ENCODE measurements around the gene CDK15. TPM values are rescaled to one million over a fixed set of nuclear protein-coding genes. Genes with fewer than 3 reads are reported as not detected.

Gene CDK15
- total RNA-seq, 5 donors from 2014 or later (not counting 1 experiment from before 2014, with no cell fraction given), result not detected

DNA sequence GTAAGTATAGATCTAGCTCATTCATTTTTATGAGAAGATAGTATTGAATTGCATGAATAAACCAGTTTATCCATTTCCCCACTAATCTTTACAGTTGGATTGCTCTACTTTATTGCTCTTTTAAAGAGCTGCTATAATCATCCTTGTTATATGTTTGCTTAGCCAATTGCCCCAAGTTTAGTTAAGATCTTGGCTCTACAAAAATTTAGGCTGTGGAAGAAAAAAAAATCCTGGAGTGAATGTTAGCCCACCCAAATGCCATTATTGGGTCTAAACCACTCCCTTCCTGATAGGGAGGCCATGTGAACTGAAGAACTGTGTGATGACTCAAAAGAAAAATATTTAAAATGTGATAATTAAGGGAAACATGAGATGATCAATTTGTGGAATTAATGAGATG is 28.5 kb upstream of the CDK15 start:
- Mint-ChIP-seq H3K27ac (no peak overlapping the region), H3K27me3 (no peaks in the 10 kb centered on the region), H3K36me3 (peaks cover 6% of the 10 kb centered on the region), H3K4me1 (peaks cover 21 to 33% (median 24%) of the 10 kb centered on the region in 3 donors), H3K4me3 (no peak overlapping the region), H3K9me3 (no peaks in the 10 kb centered on the region)
- Histone ChIP-seq H3K27me3 (replicated peaks in 1 of 2; ENCODE audit: control insufficient read depth in 2 of 2, extremely low read depth in 1 of 2, insufficient read depth in 2 of 2, low read length in 1 of 2) (no peaks in the 10 kb centered on the region), H3K27ac (ENCODE audit: low read length) (no peak overlapping the region), H3K9me3 (no peaks in the 10 kb centered on the region), H3K4me3 (ENCODE audit: control insufficient read depth in 1 of 2, extremely low read depth in 1 of 2, low read length in 1 of 2) (no peak overlapping the region), H3K36me3 (ENCODE audit: control insufficient read depth in 2 of 2, extremely low read depth in 1 of 2, insufficient read depth in 1 of 2, low read length in 1 of 2) (no peaks in the 10 kb centered on the region), H3K4me1 (ENCODE audit: control insufficient read depth in 1 of 2, extremely low read depth in 1 of 2, insufficient read depth in 2 of 2, low read length in 2 of 2) (peaks cover 14% of the 10 kb centered on the region in 2 experiments)
- POLR2A ChIA-PET, result interaction anchor here in 1 of 2 donors (0.6 kb wide), 1 partner anchor 110 kb away, joined by 6 read pairs; no protein-coding TSS in a partner anchor
- CTCF ChIA-PET, result no interaction called here
- ATAC-seq (replicated peaks in 1 of 4) (no peak), DNase-seq (no peak)

DNA sequence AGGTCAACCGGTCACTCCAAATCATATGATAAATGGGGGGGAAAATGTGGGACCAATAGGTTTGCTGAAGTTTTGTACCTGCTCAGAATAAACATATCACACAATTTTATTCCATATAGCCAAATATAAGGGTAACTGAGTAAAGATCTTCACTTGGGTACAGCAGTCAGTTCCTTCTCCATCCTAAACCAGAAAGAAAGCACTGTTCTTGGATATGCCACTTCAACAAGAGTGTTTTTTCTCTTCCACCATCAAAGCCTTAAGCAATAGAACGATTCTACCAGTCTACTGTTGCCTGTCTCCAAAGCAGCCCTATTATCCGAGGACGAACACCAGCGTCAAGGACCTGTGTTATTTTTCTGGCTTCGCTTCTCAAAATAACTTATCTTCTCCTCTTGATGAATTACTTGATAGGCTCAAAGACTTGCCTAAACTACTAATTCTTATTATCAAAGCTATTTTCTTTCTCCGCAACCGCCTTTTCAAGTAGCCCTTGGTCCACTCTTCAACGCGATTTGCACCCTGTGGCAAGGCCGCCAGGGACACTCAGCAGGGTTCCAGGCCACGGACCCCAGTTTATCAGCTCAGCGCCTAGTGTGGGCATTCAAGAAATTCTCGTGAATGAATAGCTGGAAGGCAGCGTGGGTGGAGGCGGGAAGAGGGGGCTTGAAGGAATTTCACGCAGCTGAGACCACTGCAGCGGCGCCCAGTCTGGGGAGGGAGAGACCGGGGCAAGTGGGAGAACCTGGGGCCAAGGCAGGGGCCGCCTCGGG is 26.2 kb upstream of the CDK15 start:
- 15% methylated on average over 20 of the region's 22 CpGs for WGBS (ENCODE audit: insufficient coverage)
- peak overlapping the region; percentile 81 to 97 for H3K4me3 ChIP-seq (ENCODE audit: control insufficient read depth in 1 of 2, extremely low read depth in 1 of 2, low read length in 1 of 2)
- no peaks in the 10 kb centered on the region for H3K36me3 ChIP-seq (ENCODE audit: control insufficient read depth in 2 of 2, extremely low read depth in 1 of 2, insufficient read depth in 1 of 2, low read length in 1 of 2)
- CTCF ChIA-PET, result interaction anchor here in 1 of 2 donors (0.6 to 1.4 kb wide), 9 partner anchors 8 to 855 kb away, joined by 3 to 11 read pairs (median 3); partner anchors contain the start of gene FAM117B
- DNase-seq (peak in 3 of 35 experiments; percentile 3 to 21 (median 4)), ATAC-seq (replicated peaks in 1 of 4) (peak in 1 of 4 experiments; percentile 0)
- Mint-ChIP-seq H3K4me1 (peaks cover 21 to 27% (median 24%) of the 10 kb centered on the region in 3 donors), H3K27ac (peak overlapping the region; percentile 5 to 80), H3K4me3 (peak overlapping the region; percentile 89 to 97 (median 90)), H3K9me3 (no peaks in the 10 kb centered on the region), H3K36me3 (no peaks in the 10 kb centered on the region), H3K27me3 (no peaks in the 10 kb centered on the region)
- H3K9me3 ChIP-seq, result no peaks in the 10 kb centered on the region
- peaks cover 14% of the 10 kb centered on the region in 2 experiments for H3K4me1 ChIP-seq (ENCODE audit: control insufficient read depth in 1 of 2, extremely low read depth in 1 of 2, insufficient read depth in 2 of 2, low read length in 2 of 2)
- H3K27ac ChIP-seq (ENCODE audit: low read length), result peak overlapping the region; percentile 77
- POLR2A ChIA-PET, result interaction anchor here (0.6 to 1.7 kb wide), 9 partner anchors 8 to 916 kb away, joined by 3 to 8 read pairs (median 3); partner anchors contain the start of genes CLK1 (in 1 of the 2) and SUMO1 (in 1 of the 2)
- no peaks in the 10 kb centered on the region for H3K27me3 ChIP-seq (replicated peaks in 1 of 2; ENCODE audit: control insufficient read depth in 2 of 2, extremely low read depth in 1 of 2, insufficient read depth in 2 of 2, low read length in 1 of 2)

DNA sequence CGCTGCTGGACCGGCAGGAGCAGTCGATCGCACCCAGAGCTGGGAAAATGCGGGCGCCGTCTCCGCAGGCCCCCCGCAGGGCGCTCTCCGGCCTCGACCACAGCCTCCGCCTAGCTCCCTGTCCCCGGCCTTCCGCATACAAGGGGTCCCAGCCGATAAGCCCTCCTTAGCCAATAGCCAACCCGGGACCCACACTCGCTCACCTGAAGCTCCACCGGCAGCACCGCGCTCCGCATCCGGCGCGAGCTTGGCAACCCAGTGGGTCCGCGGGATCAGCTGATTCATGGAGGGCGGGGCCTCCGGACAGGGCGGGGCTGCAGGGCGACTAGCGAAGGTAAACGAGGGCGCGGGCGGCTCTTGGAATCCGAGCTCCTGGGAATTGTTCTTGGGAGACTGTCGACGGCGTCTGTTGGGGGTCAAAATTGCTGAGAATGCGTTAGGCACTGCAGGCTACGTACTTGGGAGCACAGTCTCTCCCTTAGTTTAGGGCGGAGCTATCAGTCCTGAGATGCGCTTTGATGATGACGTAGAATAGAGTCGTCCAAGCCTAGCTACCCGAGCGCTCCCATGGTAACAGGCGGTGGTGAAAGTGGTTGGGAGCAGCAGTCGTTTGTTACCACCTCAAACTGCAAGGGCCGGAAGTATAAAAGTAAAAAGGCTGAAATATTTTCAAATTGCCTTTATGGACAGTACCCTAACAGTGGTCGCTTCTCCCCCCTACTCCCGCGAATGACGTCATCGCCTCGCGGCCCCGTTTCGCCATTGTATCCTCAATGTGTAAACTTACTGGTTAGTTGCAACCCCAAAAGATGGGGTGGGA is 25.5 kb upstream of the CDK15 start, which contains the start of gene ALS2:
TSS of gene ALS2 (minus strand) at position 260 of the 820 bp plus-strand sequence. CDS start 12,048 bp downstream, outside the sequence.
- Mint-ChIP-seq H3K27ac (peak within 1 kb of the TSS; percentile 93), H3K9me3 (no peaks in the 10 kb centered on the region), H3K4me1 (peaks cover 21 to 27% (median 24%) of the 10 kb centered on the region in 3 donors), H3K36me3 (no peaks in the 10 kb centered on the region), H3K4me3 (peak within 1 kb of the TSS; percentile 89 to 97 (median 90)), H3K27me3 (no peaks in the 10 kb centered on the region)
- H3K36me3 ChIP-seq (ENCODE audit: control insufficient read depth in 2 of 2, extremely low read depth in 1 of 2, insufficient read depth in 1 of 2, low read length in 1 of 2), result no peaks in the 10 kb centered on the region
- no peaks in the 10 kb centered on the region for H3K27me3 ChIP-seq (replicated peaks in 1 of 2; ENCODE audit: control insufficient read depth in 2 of 2, extremely low read depth in 1 of 2, insufficient read depth in 2 of 2, low read length in 1 of 2)
- peak within 1 kb of the TSS; percentile 77 for H3K27ac ChIP-seq (ENCODE audit: low read length)
- POLR2A ChIA-PET, result interaction anchor here (0.6 to 1.7 kb wide), 11 partner anchors 9 to 917 kb away, joined by 3 to 8 read pairs (median 3); partner anchors contain the start of genes CLK1 (in 1 of the 2) and SUMO1 (in 1 of the 2)
- no peaks in the 10 kb centered on the region for H3K9me3 ChIP-seq
- 0% methylated on average over 43 of the region's 60 CpGs for WGBS (ENCODE audit: insufficient coverage)
- CTCF ChIA-PET, result interaction anchor here (0.6 to 1.4 kb wide), 12 partner anchors 9 to 854 kb away, joined by 3 to 11 read pairs (median 3); partner anchors contain the start of gene FAM117B (in 1 of the 2)
- peak; percentile 87 to 97 (median 93) for DNase-seq
- H3K4me1 ChIP-seq (ENCODE audit: control insufficient read depth in 1 of 2, extremely low read depth in 1 of 2, insufficient read depth in 2 of 2, low read length in 2 of 2), result peaks cover 14% of the 10 kb centered on the region in 2 experiments
- H3K4me3 ChIP-seq (ENCODE audit: control insufficient read depth in 1 of 2, extremely low read depth in 1 of 2, low read length in 1 of 2), result peak within 1 kb of the TSS; percentile 81 to 97
- ATAC-seq (replicated peaks in 1 of 4), result peak; percentile 92 to 96 (median 96)

DNA sequence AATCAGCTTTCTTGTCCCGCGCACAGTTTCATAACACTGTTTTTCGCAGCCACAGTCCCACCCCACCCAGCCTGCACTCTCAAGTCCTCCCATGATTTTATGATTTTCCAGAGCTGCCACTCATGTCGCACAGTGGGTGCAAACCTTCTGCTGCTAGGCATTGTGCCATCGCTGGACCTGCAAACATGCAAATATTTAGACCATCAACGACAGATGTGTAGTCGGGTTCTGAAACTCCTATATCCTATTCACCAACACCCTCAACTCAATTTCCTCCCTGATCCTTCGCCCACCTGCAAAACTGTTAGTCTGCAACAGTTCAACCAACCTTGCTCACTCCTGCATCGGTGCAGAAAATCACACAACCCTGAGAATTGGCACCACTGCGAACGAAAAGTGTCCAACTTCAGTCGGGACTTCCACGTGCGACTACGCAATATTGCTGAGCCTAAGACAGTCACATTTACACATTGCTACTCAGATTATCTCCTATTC is 24.7 kb upstream of the CDK15 start:
- WGBS (ENCODE audit: insufficient coverage), result 4% methylated on average over 15 of the region's 15 CpGs
- no peaks in the 10 kb centered on the region for H3K9me3 ChIP-seq
- no peaks in the 10 kb centered on the region for H3K27me3 Mint-ChIP-seq
- ChIA-PET CTCF (interaction anchor here (0.6 to 1.4 kb wide), 3 partner anchors 14 to 550 kb away, joined by 3 to 11 read pairs (median 4); no protein-coding TSS in a partner anchor), POLR2A (interaction anchor here in 1 of 2 donors (0.9 to 1.7 kb wide), 3 partner anchors 10 to 795 kb away, joined by 3 to 8 read pairs (median 3); no protein-coding TSS in a partner anchor)
- H3K36me3 ChIP-seq (ENCODE audit: control insufficient read depth in 2 of 2, extremely low read depth in 1 of 2, insufficient read depth in 1 of 2, low read length in 1 of 2), result no peaks in the 10 kb centered on the region
- no peaks in the 10 kb centered on the region for H3K27me3 ChIP-seq (replicated peaks in 1 of 2; ENCODE audit: control insufficient read depth in 2 of 2, extremely low read depth in 1 of 2, insufficient read depth in 2 of 2, low read length in 1 of 2)
- no peak for ATAC-seq (replicated peaks in 1 of 4)
- no peaks in the 10 kb centered on the region for H3K9me3 Mint-ChIP-seq
- no peaks in the 10 kb centered on the region for H3K36me3 Mint-ChIP-seq
- peaks cover 14% of the 10 kb centered on the region in 2 experiments for H3K4me1 ChIP-seq (ENCODE audit: control insufficient read depth in 1 of 2, extremely low read depth in 1 of 2, insufficient read depth in 2 of 2, low read length in 2 of 2)
- peaks cover 21 to 27% (median 24%) of the 10 kb centered on the region in 3 donors for H3K4me1 Mint-ChIP-seq
- H3K4me3 Mint-ChIP-seq, result peak overlapping the region; percentile 89 to 97 (median 90)
- peak in 6 of 35 experiments; percentile 2 to 38 (median 8) for DNase-seq
- peak overlapping the region; percentile 81 to 97 for H3K4me3 ChIP-seq (ENCODE audit: control insufficient read depth in 1 of 2, extremely low read depth in 1 of 2, low read length in 1 of 2)
- peak overlapping the region; percentile 77 for H3K27ac ChIP-seq (ENCODE audit: low read length)
- peak overlapping the region; percentile 93 for H3K27ac Mint-ChIP-seq

DNA sequence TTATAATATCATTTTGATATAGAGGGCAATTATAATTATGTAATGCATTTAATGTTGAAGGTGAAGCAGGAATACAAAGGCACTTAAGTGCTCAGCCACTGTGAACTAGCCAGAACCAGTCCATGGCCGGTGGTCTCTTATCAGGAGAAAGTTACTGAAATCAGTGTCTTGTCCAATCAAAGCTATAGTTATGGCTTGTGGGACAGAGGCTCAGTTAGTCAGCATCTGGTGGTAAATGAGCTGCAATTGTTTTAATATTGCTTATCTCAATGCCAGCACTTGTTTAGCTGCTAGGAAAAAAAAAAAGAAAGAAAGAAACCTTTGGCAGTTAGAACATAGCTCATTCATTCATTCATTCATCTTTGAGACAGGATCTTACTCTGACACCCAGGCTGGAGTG is 21.8 kb upstream of the CDK15 start:
- Mint-ChIP-seq H3K27ac (no peak overlapping the region), H3K4me1 (peaks cover 14 to 18% (median 17%) of the 10 kb centered on the region in 3 donors), H3K9me3 (no peaks in the 10 kb centered on the region), H3K36me3 (no peaks in the 10 kb centered on the region), H3K4me3 (no peak overlapping the region), H3K27me3 (no peaks in the 10 kb centered on the region)
- Histone ChIP-seq H3K4me1 (ENCODE audit: control insufficient read depth in 1 of 2, extremely low read depth in 1 of 2, insufficient read depth in 2 of 2, low read length in 2 of 2) (peaks cover 13 to 14% of the 10 kb centered on the region in 2 experiments), H3K9me3 (no peaks in the 10 kb centered on the region), H3K27ac (ENCODE audit: low read length) (no peak overlapping the region), H3K4me3 (ENCODE audit: control insufficient read depth in 1 of 2, extremely low read depth in 1 of 2, low read length in 1 of 2) (no peak overlapping the region), H3K36me3 (ENCODE audit: control insufficient read depth in 2 of 2, extremely low read depth in 1 of 2, insufficient read depth in 1 of 2, low read length in 1 of 2) (no peaks in the 10 kb centered on the region), H3K27me3 (replicated peaks in 1 of 2; ENCODE audit: control insufficient read depth in 2 of 2, extremely low read depth in 1 of 2, insufficient read depth in 2 of 2, low read length in 1 of 2) (no peaks in the 10 kb centered on the region)
- ATAC-seq (replicated peaks in 1 of 4) (no peak), DNase-seq (no peak)
- 100% methylated on average over 1 of the region's 1 CpG for WGBS (ENCODE audit: insufficient coverage)
- ChIA-PET POLR2A (interaction anchor here in 1 of 2 donors (0.6 kb wide), 1 partner anchor 22 kb away, joined by 3 read pairs; no protein-coding TSS in a partner anchor), CTCF (no interaction called here)

Data from T-cell (primary cell).